ENCODE data around the gene SPNS2.

Gene SPNS2

GRCh38 chr17:4480929-4481898 is 17.5 kb upstream of the SPNS2 start:
- no peak for DNase-seq

- DNase-seq = no peak
Measured at GRCh38 chr17:4482338-4483011, 16.2 kb upstream of the SPNS2 start.

- DNase-seq = no peak
Measured at GRCh38 chr17:4483012-4483840, 15.5 kb upstream of the SPNS2 start.

- DNase-seq = no peak
Measured at GRCh38 chr17:4485676-4486646, 12.7 kb upstream of the SPNS2 start.

- DNase-seq = no peak
Measured at GRCh38 chr17:4487296-4487695, 11.4 kb upstream of the SPNS2 start.

- DNase-seq = no peak
Measured at GRCh38 chr17:4487820-4488716, 10.6 kb upstream of the SPNS2 start.

GRCh38 chr17:4488989-4489595 is 9.6 kb upstream of the SPNS2 start:
- no peak for DNase-seq

GRCh38 chr17:4490109-4490591 is 8.5 kb upstream of the SPNS2 start:
- DNase-seq = no peak

GRCh38 chr17:4490637-4491061 is 8.0 kb upstream of the SPNS2 start:
- no peak for DNase-seq

GRCh38 chr17:4492721-4493561 is 5.7 kb upstream of the SPNS2 start:
- no peak for DNase-seq

GRCh38 chr17:4497101-4497824 is 1.4 kb upstream of the SPNS2 start:
- no peak for DNase-seq

GRCh38 chr17:4499431-4500190 is 930 bp downstream of the SPNS2 start:
- no peak for DNase-seq

- DNase-seq = no peak
Measured at GRCh38 chr17:4500191-4500571, 1.5 kb downstream of the SPNS2 start.

- no peak for DNase-seq
Measured at GRCh38 chr17:4501295-4501949, 2.7 kb downstream of the SPNS2 start.

- DNase-seq = no peak
Measured at GRCh38 chr17:4502466-4503154, 3.9 kb downstream of the SPNS2 start.

GRCh38 chr17:4503283-4504025 is 4.8 kb downstream of the SPNS2 start:
- no peak for DNase-seq
